GM12874 (cell line): ENCODE data around the gene KLK4.

ENCODE experiments used
- CTCF ChIP-seq: IDR thresholded peaks from 2 replicates; pipeline ENCODE4 v1.5.1; 2011; ENCODE audit warnings: low read depth, mild to moderate bottlenecking, control low read depth, low read length, moderate library complexity; ENCODE audit not compliant: insufficient read depth

Gene KLK4

GRCh38 chr19:50912102-50912599 lies 956 bp upstream of the KLK4 start:
- TF ChIP-seq CTCF = no peak

GRCh38 chr19:50910722-50911121 lies 473 bp downstream of the KLK4 start:
- no peak for TF ChIP-seq CTCF

GRCh38 chr19:50909240-50910070 lies 1.7 kb downstream of the KLK4 start:
- TF ChIP-seq CTCF = no peak

GRCh38 chr19:50908336-50908735 lies 2.9 kb downstream of the KLK4 start:
- TF ChIP-seq CTCF = no peak

- TF ChIP-seq CTCF = peak; percentile 67
These were observed 5.0 kb downstream of the KLK4 start for GRCh38 chr19:50906217-50906616.

- TF ChIP-seq CTCF = no peak
These were observed 8.6 kb downstream of the KLK4 start for GRCh38 chr19:50902640-50903039.

GRCh38 chr19:50899569-50899968 lies 11.6 kb downstream of the KLK4 start:
- TF ChIP-seq CTCF = no peak
